HEK293 (cell line): ENCODE data around the gene KCNK2.

Source experiments
- CTCF ChIA-PET: fragments of 350-600 bp; formaldehyde crosslinking; extraction: SDS; loops from one replicate; lab custom pipeline; 2021; ENCODE audit warnings: antibody characterized with exemption; lab: Yijun Ruan, JAX
- POLR2A ChIA-PET: fragments of 300-600 bp; formaldehyde crosslinking; extraction: SDS; loops from one replicate; lab custom pipeline; 2020; ENCODE audit warnings: antibody characterized with exemption, inconsistent platforms; lab: Yijun Ruan, JAX
- H3K27ac ChIP-seq: fragments of 200-500 bp; sonication (Bioruptor generic); 2 replicates; pipeline ENCODE4 v1.5.1; 2014; ENCODE audit warnings: low read depth, low read length, control low read depth, inconsistent platforms; ENCODE audit errors: extremely low read depth
- H3K36me3 ChIP-seq, 2 experiments: fragments of 200-500 bp in 1 of 2; sonication (Bioruptor generic) in 1 of 2; 1 replicate in 1 of 2; 2 replicates in 1 of 2; pipeline ENCODE4 v1.5.1; 2014 to 2017; ENCODE audit warnings: inconsistent platforms in 2 of 2, low read length in 2 of 2; ENCODE audit not compliant: control insufficient read depth in 2 of 2, insufficient read depth in 1 of 2
- H3K4me1 ChIP-seq: fragments of 200-500 bp; sonication (Bioruptor generic); 2 replicates; pipeline ENCODE4 v1.5.1; 2014; ENCODE audit warnings: mild to moderate bottlenecking, low read length, inconsistent platforms; ENCODE audit not compliant: control insufficient read depth, insufficient read depth
- H3K4me3 ChIP-seq: 2 replicates; pipeline ENCODE4 v1.5.1; 2011; ENCODE audit warnings: low read depth, mild to moderate bottlenecking, control low read depth, low read length, moderate library complexity
- H3K9me3 ChIP-seq: fragments of 200-500 bp; sonication (Bioruptor generic); 2 replicates; pipeline ENCODE4 v1.5.1; 2014; ENCODE audit warnings: low read depth, low read length, inconsistent platforms; ENCODE audit not compliant: control insufficient read depth, insufficient read depth
- CTCF ChIP-seq: fragments of 450-650 bp; formaldehyde crosslinking; IDR thresholded peaks from 2 replicates; pipeline ENCODE4 v1.5.1; 2016; ENCODE audit warnings: missing biosample characterization, missing genetic modification characterization
- PBX3 ChIP-seq: sonication (generic); formaldehyde crosslinking; IDR thresholded peaks from 2 replicates; pipeline ENCODE4 v1.8.1; 2022; ENCODE audit warnings: mild to moderate bottlenecking, moderate library complexity, missing genetic modification reagents
- SCRT1 ChIP-seq: fragments of 450-650 bp; formaldehyde crosslinking; IDR thresholded peaks from 2 replicates; pipeline ENCODE4 v1.5.1; 2016; ENCODE audit warnings: missing biosample characterization, missing genetic modification characterization, borderline replicate concordance
- SP3 ChIP-seq: fragments of 450-650 bp; formaldehyde crosslinking; IDR thresholded peaks from 2 replicates; pipeline ENCODE4 v1.5.1; 2016; ENCODE audit warnings: missing biosample characterization, missing genetic modification characterization
- TCF7L2 ChIP-seq: IDR thresholded peaks from 2 replicates; pipeline ENCODE4 v1.6.1; 2011; ENCODE audit warnings: low read depth, mild to moderate bottlenecking, inconsistent platforms, low read length, moderate library complexity, borderline replicate concordance
- ZNF10 ChIP-seq: fragments of 450-650 bp; formaldehyde crosslinking; IDR thresholded peaks from 2 replicates; pipeline ENCODE4 v1.5.1; 2017; ENCODE audit warnings: missing biosample characterization, missing genetic modification characterization
- ZNF157 ChIP-seq: fragments of 450-650 bp; formaldehyde crosslinking; IDR thresholded peaks from 2 replicates; pipeline ENCODE4 v1.5.1; 2016; ENCODE audit warnings: missing biosample characterization, missing genetic modification characterization
- ZNF169 ChIP-seq: fragments of 450-650 bp; formaldehyde crosslinking; IDR thresholded peaks from 2 replicates; pipeline ENCODE4 v1.5.1; 2016; ENCODE audit warnings: missing biosample characterization, missing genetic modification characterization
- ZNF24 ChIP-seq: fragments of 450-650 bp; formaldehyde crosslinking; IDR thresholded peaks from 2 replicates; pipeline ENCODE4 v1.5.1; 2016; ENCODE audit warnings: missing biosample characterization, missing genetic modification characterization
- ZNF248 ChIP-seq: fragments of 450-650 bp; formaldehyde crosslinking; IDR thresholded peaks from 2 replicates; pipeline ENCODE4 v1.5.1; 2017; ENCODE audit warnings: missing biosample characterization, missing genetic modification characterization
- ZNF311 ChIP-seq: fragments of 450-650 bp; formaldehyde crosslinking; IDR thresholded peaks from 2 replicates; pipeline ENCODE4 v1.5.1; 2017; ENCODE audit warnings: missing biosample characterization, missing genetic modification characterization, borderline replicate concordance
- ZNF518A ChIP-seq: fragments of 450-650 bp; formaldehyde crosslinking; conservative IDR thresholded peaks from 2 replicates; pipeline ENCODE4 v1.5.1; 2016; ENCODE audit warnings: low read depth, missing biosample characterization, missing genetic modification characterization
- ZNF555 ChIP-seq: fragments of 450-650 bp; formaldehyde crosslinking; conservative IDR thresholded peaks from 2 replicates; pipeline ENCODE4 v1.5.1; 2017; ENCODE audit warnings: missing biosample characterization, mild to moderate bottlenecking, missing genetic modification characterization, inconsistent platforms
- ZNF704 ChIP-seq: fragments of 450-650 bp; formaldehyde crosslinking; IDR thresholded peaks from 2 replicates; pipeline ENCODE4 v1.5.1; 2016; ENCODE audit warnings: missing biosample characterization, missing genetic modification characterization
- ZNF76 ChIP-seq: fragments of 450-650 bp; formaldehyde crosslinking; IDR thresholded peaks from 2 replicates; pipeline ENCODE4; 2016; ENCODE audit warnings: low read depth, missing biosample characterization, missing genetic modification characterization, borderline replicate concordance
- ZNF792 ChIP-seq: fragments of 450-650 bp; formaldehyde crosslinking; IDR thresholded peaks from 2 replicates; pipeline ENCODE4 v1.5.1; 2016; ENCODE audit warnings: missing biosample characterization, missing genetic modification characterization
- TF ChIP-seq, protein P1 (sequence below): fragments of 450-650 bp; formaldehyde crosslinking; conservative IDR thresholded peaks from 2 replicates; pipeline ENCODE4 v1.5.1; 2016; ENCODE audit warnings: low read depth, missing biosample characterization, missing genetic modification characterization
- TF ChIP-seq, protein P2 (sequence below): fragments of 450-650 bp; formaldehyde crosslinking; IDR thresholded peaks from 2 replicates; pipeline ENCODE4 v1.5.1; 2016; ENCODE audit warnings: missing biosample characterization, missing genetic modification characterization

The KCNK2 gene

DNA sequence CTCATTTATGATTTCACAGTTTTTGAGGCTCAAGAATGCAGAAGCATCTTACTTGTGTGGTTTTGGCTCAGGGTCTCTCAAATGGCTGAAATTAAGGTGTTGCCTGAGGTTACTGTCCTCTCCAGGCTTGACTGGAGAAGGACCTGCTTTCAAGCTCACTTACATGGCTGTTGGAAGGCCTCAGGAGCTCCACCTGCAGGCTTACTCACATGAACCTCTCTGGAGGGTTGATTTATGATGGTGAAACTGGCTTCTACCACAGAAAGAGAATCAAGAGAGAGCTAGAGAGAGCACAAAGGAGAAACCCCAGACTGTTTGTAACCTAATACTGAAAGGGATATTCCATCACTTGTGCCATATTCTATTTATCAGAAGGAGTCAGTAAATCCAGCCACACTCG, 6.2 kb upstream of the KCNK2 start:
- H3K4me1 ChIP-seq: no peaks in the 10 kb centered on the region
- CTCF ChIA-PET: interaction anchor here (0.6 to 1.3 kb wide), 8 partner anchors 10 to 434 kb away, joined by 3 to 6 read pairs (median 3); no protein-coding TSS in a partner anchor
- TF ChIP-seq ZNF169 (no peak), ZNF311 (tag by site-specific recombination) (no peak), ZNF792 (tag by site-specific recombination) (no peak), ZNF248 (tag by site-specific recombination) (no peak), ZNF10 (tag by site-specific recombination) (no peak), ZNF157 (tag by site-specific recombination) (no peak), SCRT1 (no peak), SP3 (tag by site-specific recombination) (no peak), ZNF555 (tag by site-specific recombination) (no peak), ZNF76 (tag by site-specific recombination) (no peak), ZNF24 (tag by site-specific recombination) (no peak), CTCF (tag by site-specific recombination) (no peak), TCF7L2 (no peak), ZNF518A (tag by site-specific recombination) (no peak), ZNF704 (tag by site-specific recombination) (no peak), PBX3 (no peak)
- TF ChIP-seq, protein P1, sequence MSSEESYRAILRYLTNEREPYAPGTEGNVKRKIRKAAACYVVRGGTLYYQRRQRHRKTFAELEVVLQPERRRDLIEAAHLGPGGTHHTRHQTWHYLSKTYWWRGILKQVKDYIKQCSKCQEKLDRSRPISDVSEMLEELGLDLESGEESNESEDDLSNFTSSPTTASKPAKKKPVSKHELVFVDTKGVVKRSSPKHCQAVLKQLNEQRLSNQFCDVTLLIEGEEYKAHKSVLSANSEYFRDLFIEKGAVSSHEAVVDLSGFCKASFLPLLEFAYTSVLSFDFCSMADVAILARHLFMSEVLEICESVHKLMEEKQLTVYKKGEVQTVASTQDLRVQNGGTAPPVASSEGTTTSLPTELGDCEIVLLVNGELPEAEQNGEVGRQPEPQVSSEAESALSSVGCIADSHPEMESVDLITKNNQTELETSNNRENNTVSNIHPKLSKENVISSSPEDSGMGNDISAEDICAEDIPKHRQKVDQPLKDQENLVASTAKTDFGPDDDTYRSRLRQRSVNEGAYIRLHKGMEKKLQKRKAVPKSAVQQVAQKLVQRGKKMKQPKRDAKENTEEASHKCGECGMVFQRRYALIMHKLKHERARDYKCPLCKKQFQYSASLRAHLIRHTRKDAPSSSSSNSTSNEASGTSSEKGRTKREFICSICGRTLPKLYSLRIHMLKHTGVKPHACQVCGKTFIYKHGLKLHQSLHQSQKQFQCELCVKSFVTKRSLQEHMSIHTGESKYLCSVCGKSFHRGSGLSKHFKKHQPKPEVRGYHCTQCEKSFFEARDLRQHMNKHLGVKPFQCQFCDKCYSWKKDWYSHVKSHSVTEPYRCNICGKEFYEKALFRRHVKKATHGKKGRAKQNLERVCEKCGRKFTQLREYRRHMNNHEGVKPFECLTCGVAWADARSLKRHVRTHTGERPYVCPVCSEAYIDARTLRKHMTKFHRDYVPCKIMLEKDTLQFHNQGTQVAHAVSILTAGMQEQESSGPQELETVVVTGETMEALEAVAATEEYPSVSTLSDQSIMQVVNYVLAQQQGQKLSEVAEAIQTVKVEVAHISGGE: no peak
- TF ChIP-seq, protein P2, sequence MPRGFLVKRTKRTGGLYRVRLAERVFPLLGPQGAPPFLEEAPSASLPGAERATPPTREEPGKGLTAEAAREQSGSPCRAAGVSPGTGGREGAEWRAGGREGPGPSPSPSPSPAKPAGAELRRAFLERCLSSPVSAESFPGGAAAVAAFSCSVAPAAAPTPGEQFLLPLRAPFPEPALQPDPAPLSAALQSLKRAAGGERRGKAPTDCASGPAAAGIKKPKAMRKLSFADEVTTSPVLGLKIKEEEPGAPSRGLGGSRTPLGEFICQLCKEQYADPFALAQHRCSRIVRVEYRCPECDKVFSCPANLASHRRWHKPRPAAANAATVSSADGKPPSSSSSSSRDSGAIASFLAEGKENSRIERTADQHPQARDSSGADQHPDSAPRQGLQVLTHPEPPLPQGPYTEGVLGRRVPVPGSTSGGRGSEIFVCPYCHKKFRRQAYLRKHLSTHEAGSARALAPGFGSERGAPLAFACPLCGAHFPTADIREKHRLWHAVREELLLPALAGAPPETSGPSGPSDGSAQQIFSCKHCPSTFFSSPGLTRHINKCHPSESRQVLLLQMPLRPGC (tag by site-specific recombination): no peak
- no peaks in the 10 kb centered on the region for H3K36me3 ChIP-seq
- no peak overlapping the region for H3K4me3 ChIP-seq
- H3K27ac ChIP-seq: no peak overlapping the region
- H3K9me3 ChIP-seq: no peaks in the 10 kb centered on the region
- POLR2A ChIA-PET: no interaction called here
